Stimulated activated CD4-positive, alpha-beta T cell treated with anti-CD3 and anti-CD28 coated beads, TNF-alpha, amount 100 ng/mL, for 24 hours (primary cell): ENCODE results near the gene GARIN1A.
"Not testable (repeated sequence)": the region's sequence is repeated elsewhere in the genome, so short reads cannot be mapped to it uniquely, and the experiment has no call there.

Experiments
- DNase-seq, 3 experiments: peaks; one replicate each; pipeline ENCODE4 v3.0.0-alpha.2; 2020; ENCODE audit warnings: low read depth in 3 of 3

Gene GARIN1A

DNA sequence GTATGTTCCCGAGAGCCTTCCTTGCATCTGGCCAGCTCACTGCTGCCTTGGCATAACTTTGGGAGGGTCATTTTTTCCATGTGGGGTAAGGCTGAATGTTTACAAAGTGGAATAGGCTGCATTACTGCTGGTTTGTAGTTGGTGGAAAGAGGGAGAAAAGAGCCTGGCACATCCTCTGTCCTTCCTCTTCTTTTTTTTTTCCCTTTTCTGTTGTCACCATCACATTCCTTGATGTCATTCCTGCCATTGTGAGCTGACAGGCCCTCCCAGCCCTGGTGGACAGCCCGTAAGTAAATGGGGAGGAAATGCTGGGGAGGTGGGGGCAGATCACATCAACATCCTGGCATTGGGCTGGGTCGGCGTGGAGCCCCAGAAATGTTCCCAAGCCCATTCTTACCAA is at the start of gene GARIN1A:
Gene GARIN1A (plus strand): TSS at position 301 of the 400 bp plus-strand sequence. CDS start 106 bp downstream, outside the sequence.
- no peak for DNase-seq

DNA sequence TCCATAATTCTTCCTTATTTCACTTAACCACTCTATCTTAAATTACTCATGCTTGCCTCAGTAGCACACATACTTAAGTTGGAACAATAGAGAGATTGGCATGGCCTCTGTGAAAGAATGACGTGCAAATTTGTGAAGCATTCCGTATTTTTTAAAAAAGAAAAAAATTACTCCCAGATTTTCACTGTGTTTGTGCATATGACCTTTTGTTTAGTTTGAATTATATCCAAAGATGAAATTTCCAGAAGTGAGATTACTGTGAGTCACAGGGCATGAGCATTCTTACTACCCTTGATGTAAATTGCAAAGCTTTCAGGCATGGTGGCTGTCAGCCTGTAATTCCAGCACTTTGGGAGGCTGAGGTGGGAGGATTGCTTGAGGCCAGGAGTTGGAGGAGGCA is 45.0 kb upstream of the GARIN1A start:
- not testable (repeated sequence) for DNase-seq

DNA sequence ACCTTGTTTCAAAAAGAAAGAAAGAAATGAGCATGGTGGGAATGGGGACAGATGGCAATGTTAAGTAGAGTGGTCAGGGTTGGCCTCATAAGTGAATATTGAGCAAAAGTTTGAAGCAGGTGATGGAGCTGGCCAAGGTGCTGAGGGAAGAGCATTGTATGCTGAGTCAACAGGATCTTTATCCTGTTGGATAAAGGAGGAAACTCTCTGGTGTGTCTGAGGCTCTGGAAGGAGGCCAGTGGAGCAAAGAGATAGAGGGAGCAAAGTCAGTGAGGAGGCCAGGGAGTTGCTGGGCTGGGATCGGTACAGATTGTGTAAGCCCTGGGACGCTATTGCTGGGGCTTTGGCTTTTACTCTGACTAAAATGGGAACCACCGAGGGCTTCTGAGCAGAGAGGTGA is 38.2 kb upstream of the GARIN1A start:
- DNase-seq, result not testable (repeated sequence)

DNA sequence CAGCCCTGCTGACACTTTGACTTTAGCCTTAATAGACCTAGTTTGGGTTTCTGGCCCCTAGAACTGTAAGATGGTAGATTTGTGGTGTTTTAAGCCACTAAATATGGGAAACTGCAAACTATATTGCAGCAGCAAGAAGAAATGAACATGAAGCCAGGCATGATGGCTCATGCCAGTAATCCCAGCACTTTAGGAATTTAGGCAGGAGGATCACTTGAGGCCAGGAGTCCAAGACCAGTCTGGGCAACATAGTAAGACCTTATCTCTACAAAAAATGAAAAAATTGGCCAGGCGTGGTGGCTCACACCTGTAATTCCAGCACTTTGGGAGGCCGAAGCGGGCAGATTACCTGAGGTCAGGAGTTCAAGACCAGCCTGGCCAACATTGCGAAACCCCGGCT is 26.9 kb upstream of the GARIN1A start:
- DNase-seq, result not testable (repeated sequence)

DNA sequence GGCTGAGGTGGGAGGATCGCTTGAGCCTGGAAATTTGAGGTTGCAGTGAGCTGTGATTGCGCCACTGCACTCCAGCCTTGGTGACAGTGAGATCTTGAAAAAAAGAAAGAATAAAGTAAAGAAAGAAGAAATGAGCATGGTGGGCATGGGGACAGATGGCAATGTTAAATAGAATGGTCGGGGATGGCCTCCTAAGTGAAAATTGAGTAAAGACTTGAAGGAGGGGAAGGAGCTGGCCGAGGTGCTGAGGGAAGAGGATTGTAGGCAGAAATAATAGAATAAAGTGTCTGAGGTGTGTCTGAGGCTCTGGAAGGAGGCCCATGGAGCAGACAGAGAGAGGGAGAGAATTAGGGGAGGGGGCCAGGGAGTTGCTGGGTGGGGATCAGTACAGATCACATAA is 26.2 kb upstream of the GARIN1A start:
- DNase-seq, result not testable (repeated sequence)

DNA sequence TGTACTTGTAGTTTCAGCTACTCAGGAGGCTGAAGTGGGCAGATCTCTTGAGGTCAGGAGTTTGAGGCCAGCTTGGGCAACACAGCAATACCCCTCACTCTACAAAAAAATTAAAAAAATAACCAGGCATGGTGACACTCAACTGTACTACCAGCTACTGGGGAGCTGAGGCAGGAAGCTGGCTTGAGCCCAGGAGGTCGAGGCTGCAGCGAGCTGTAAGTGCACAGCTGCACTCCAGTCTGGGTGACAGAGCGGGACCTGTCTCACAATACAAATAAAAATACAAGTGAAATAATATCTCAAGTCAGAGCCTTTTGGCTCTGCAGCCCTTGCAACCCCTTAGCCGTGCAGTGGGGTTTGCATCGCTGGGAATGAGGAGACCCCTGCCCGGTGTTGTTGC is 25.2 kb upstream of the GARIN1A start:
- DNase-seq, result not testable (repeated sequence)

DNA sequence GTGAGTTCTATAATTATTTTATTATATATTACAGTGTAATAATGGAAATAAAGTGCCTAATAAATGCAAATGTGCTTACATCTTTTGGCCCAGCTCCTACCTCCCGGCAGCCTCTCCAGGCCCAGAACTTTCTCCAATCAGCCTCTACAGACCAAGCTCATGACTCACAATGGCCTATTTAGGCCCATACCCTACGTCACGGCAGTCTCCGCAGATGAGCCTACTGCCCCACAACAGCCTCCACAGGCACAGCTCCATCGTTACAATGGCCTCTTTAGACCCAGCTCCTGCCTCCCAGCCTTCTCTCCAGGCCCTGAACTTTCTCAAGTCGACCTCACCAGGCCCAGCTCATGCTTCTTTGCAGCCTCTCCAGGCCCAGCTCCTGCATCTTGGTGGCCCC is 21.0 kb upstream of the GARIN1A start:
- DNase-seq, result not testable (repeated sequence)

DNA sequence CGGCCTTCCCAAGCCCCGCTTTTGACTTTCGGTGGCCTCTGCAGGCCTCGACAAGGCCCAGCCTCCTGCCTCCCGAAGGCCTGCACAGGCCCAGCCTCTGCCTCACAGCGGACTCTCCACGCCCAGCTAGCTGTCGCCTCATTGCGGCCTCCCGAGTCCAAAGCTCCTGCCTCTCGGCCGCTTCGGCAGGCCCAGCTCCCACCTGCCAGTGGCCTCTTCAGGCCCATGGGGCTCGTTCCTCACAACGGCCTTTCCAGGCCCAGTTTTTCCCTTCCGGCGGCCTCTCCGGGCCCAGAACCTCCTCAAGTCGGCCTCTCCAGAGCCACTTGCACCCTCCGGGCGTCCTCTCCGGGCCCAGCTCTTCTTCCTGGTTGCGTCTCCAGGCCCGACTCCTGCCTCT is 19.5 kb upstream of the GARIN1A start:
- DNase-seq, result not testable (repeated sequence)

DNA sequence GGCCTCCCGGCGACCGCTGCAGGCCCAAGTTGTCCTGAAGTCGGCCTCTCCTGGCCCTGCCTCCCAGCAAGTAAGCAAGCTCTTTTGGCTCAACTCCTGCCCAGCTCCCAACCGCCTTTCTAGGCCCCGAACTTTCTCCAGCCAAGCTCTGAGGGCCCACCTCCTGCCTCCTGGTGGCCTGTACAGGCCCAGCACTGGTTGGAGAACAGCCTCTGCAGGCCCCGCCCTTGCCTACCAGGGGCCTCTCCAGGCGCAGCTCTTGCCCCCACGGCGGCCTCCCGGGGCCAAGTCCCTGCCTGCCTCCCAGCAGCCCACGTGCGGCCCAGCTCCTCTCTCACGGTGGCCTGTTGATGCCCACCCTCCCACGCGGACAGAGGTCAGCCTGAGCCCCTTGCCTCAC is 18.9 kb upstream of the GARIN1A start:
- not testable (repeated sequence) for DNase-seq

DNA sequence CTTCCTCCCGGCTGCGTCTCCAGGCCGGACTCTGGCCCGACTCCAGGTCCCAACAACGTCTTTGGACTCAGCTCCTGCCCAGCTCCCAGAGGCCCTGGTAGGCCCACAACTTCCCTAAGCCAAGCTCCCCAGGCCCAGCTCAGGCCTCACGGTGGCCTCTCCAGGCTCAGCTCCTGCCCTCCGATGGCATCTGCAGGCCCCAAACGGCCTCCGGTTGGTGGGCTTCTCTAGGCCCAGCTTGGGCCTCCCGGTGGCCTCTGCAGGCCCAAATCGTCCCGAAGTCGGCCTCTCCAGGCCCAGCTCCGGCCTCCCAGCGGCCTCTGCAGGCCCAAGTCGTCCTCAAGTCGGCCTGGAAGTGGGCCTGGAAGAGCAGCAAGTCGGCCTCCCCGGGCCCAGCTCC is 18.0 kb upstream of the GARIN1A start:
- not testable (repeated sequence) for DNase-seq

DNA sequence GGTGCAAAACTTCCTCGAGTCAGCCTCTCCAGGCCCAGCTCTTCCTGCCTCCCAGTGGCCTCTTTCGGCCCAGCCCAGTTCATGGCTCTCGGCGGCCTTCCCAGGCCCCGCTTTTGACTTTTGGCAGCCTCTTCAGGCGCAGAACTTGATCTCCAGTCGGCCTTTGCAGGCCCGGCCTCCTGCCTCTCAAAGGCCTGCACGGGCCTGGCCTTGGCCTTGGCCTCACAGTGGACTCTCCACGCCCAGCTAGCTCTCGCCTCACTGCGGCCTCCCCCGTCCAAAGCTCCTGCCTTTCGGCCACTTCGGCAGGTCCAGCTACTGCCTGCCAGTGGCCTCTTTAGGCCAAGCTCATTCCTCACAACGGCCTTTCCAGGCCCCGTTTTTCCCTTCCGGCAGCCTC is 17.6 kb upstream of the GARIN1A start:
- DNase-seq, result not testable (repeated sequence)

DNA sequence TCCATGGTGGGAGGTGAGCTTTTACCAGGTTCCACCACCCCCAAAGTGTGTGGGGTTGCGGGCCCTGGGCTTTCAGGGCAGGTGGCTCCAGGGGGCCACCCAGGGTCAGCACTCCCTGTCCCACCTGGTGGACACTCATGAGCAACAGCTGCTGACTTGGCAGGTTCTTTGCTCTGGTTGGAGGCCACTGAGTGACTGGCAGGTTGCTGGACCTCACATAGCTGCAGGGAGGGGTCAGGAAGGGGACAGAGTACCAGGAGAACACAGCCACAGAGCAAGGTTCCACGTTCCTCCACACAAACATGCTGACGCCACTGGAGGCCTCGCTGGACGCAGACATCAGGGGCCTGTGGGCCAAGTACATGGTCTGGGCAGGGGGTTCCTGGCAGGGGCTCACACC is 13.7 kb upstream of the GARIN1A start:
- DNase-seq, result not testable (repeated sequence)

DNA sequence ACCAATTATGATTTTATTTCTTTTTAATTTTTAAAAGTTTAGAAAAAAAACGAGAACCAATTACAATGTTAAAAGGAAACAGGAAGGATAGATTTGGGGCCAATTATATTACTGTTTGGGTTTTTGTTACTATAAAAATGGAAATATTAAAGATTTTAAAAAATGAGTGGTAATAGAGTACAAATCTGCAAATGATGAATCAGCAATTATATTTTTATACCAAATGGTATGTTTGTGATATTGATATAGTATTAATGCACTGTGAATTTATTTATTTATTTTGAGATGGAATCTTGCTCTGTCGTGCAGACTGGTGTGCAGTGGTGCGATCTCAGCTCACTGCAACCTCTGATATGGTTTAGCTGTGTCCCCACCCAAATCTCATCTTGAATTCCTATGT is 11.5 kb upstream of the GARIN1A start:
- DNase-seq, result no peak

DNA sequence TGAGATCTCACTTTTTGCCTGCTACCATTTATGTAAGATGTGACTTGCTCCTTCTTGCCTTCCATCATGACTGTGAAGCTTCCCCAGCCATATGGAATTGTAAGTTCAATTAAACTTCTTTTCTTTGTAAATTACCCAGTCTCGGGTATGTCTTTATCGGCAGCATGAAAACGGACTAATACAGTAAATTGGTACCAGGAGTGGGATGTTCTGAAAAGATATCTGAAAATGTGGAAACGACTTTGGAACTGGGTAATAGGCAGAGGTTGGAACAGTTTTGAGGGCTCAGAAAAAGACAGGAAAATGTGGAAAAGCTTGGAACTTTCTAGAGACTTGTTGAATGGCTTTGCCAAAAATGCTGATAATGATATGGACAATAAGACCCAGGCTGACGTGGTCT is 10.6 kb upstream of the GARIN1A start:
- DNase-seq, result no peak

DNA sequence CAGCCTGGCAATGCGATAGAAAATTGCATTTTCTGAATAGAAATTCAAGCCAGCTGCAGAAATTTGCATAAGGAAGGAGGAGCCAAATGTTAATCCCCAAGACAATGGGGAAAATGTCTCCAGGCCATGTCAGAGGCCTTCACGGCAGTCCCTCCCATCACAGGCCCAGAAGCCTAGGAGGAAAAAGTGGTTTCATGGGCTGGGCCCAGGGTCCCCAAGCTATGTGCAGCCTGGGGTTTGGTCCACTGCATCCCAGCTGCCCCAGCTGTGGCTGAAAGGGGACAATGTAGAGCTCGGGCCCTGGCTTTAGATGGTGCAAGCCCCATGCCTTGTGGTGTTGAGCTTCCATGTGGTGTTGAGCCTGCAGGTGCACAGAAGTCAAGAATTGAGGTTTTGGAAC is 10.0 kb upstream of the GARIN1A start:
- no peak for DNase-seq

DNA sequence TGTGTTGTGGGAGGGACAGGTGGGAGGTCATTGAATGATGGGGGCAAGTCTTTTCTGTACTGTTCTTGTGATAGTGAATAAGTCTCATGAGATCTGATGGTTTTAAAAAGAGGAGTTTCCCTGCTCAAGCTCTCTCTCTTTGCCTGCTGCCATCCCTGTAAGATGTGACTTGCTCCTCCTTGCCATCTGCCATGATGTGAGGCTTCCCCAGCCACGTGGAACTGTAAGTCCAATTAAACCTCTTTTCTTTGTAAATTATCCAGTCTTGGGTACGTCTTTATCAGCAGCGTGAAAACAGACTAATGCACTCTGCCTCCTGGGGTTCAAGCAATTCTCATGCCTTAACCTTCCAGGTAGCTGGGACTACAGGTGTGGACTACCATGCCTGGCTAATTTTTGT is 8.9 kb upstream of the GARIN1A start:
- not testable (repeated sequence) for DNase-seq

DNA sequence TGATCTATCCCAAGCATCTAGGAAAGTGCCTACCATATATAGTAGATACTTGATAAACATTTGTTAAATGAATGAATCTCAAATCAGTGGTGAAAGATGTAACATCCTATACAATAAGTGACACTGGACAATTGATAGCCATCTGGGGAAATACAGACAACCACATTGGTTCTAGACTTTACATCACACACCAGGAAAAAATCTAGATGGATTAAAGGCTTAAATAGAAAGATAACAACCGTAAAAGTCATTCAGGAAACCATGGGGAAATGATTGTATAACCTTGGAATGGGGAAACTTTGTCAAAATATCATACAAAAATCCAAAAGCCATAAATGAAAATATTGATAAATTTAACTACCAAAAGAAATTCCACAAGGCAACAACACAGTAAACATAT is 7.0 kb upstream of the GARIN1A start:
- no peak for DNase-seq

DNA sequence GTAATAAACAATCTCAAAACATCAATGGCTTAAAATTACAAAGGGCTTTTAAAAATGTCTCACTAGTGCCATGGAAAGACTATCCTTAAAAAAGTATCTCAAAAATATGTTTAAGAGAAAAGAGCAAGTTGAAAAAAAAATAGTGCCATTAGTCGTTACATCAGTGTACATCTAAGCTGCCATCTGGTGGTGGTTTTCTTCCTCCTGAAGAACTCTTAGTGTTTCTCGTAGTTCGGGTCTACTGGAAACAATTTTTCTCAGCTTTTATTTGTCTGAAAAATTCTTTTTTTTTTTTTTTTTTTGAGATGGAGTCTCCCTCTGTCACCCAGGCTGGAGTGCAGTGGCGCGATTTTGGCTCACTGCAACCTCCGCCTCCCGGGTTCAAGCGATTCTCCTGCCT is 5.9 kb upstream of the GARIN1A start:
- no peak for DNase-seq

DNA sequence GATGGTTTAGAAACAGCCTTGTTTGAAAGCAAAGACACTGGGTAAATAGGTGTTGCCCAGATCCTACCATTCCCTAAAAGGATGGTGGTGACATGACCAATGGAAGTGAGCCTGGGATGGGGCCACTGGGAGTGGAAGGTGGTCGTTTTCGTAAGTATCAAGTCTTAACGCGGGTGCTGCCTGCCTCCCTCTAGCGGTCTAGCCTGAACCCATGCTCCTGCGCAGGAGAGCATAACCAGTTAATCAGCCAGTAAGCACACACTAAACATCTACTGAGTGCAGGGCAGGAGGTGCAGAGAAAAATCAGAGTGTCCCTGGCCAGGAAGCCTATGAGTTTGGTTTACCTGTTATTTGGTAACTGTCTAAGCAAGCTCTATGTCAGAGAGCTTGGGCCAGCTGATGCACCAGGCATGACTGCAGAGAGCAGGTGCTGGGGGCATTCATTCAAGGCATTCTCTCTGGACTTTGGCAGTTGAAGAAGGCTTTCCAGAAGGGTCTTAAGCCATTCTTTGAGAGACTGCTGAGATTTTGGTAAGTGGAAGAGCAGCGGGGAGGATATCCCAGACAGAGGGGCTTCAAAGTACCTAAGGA is 930 bp downstream of the GARIN1A start:
- peak in 1 of 3 experiments; percentile 13 for DNase-seq

DNA sequence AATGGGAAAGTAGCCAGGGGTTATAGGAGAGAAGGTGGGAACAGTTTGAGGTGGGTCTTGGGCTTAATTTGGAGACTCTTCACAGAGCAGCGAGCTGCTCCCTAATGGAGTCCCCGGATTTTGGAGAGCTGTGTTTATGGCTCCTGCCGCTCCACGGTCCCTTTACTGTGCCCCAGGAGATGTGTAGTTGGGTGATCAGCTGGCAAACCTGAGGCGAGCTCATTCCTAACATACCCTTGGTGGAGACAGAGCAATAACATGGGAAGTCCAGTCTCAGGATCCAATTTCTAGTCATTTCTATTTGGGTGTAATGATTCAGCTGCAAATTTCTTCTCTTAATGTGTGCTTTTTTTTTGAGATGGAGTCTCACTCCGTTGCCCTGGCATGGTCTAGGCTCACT is 1.5 kb downstream of the GARIN1A start:
- no peak for DNase-seq

DNA sequence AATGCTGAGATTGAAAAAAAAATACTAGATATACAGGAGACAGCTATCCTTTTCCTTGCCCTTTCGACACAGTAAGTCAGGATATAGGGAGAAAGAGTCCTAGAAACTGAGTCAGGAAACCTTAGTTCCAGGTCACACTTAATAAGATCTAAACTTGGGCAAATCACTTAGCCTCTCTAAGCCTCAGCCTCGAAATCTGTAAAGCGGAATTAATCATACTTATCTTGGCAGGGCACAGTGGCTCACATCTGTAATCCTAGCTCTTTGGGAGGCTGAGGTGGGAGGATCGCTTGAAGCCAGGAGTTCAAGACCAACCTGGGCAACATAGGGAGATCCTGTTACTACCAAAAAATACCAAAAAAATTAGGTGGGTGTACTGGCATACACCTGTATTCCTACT is 4.6 kb downstream of the GARIN1A start:
- DNase-seq, result no peak

DNA sequence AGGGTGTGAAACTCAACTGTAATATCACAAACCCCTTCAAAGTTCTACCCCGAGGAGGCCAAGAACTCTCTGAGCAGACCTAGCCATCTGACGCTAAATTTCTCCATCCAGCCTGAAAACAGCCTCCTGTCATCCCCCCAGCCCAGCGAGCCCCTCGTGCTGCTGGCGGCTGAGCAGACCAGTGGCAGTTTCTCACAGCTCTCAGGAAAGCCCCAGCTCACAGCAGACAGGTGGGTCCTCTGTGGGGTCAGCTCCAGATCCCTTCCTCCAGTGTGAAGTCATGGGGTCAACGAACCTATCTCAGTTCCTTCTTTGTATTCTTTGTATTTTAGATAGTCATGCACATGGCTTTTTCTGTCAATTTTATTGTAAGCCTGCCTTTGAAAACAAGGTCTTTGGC is 7.8 kb downstream of the GARIN1A start:
- DNase-seq, result no peak

DNA sequence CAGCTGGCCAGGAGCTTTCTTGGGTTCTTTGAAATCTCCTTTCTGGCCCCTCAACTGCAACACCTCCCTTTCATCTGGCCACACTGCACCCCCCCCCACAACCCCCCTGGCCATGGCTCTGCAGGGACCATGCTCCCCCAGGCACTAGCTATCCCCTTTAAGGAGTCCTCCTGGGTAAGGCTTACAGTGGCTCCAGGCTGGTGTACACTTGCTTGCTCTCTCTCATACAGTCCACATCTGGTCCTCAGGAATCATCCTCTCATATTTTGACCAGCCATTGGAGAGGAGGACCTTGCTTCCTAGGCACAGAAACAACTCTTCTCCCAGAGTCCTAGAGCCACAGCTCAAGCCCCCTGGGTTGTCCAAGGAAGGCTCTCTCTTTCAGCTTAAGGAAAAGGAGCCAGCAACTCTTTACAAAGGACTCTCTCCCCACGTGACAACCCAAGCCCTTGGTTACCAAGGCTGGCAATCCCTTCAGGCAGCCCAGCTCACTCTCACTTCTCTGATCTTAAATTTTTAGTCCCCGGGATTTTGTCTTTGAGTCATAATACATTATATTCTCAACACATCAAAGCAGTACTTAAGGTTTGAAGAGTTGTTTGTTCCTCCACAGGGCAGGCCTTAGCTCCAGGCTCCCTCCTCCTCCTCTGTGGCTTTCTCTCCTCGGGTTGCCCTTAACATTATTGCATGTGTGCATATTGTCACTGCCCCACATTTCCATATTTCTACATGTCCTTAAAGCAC is 9.9 kb downstream of the GARIN1A start:
- no peak for DNase-seq

DNA sequence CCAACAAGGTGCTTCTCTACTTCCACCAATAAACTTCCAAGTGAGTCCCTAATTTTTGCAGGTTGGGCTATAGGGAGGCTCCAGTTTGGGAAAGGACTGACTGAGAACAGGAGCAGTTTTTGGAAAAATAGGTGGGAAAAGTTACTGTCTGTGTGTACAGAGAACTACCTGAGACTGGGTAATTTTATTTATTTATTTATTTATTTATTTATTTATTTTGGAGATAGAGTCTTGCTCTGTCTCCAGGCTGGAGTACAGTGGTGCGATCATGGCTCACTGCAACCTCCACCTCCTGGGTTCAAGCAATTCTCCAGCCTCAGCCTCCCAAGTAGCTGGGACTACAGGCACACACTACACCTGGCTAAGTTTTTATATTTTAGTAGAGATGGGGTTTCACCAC is 11.2 kb downstream of the GARIN1A start:
- DNase-seq, result not testable (repeated sequence)
